ENCODE results near the gene ERBB4. TPM values are rescaled to one million over a fixed set of nuclear protein-coding genes. Genes with fewer than 3 reads are reported as not detected.
"Not testable (repeated sequence)": the region's sequence is repeated elsewhere in the genome, so short reads cannot be mapped to it uniquely, and the experiment has no call there.

ERBB4 gene
- total RNA-seq, 1 donor from 2014 or later, result 12.4 TPM

- no peak for ATAC-seq
These were observed 748.6 kb downstream of the ERBB4 start for GRCh38 chr2:211789982-211790381.

GRCh38 chr2:211766689-211767088 lies 771.9 kb downstream of the ERBB4 start:
- DNase-seq (ENCODE audit: missing footprints) (no peak), ATAC-seq (no peak)
- intact Hi-C loops (cut with DNase I), result no loop called here

More at GRCh38 chr2:211789982-211790381, 748.6 kb downstream of the ERBB4 start:
- intact Hi-C loops (cut with DNase I), result no loop called here
- DNase-seq (ENCODE audit: missing footprints), result no peak

GRCh38 chr2:211762479-211762878 lies 776.1 kb downstream of the ERBB4 start:
- intact Hi-C loops (cut with DNase I), result no loop called here
- no peak for ATAC-seq
- no peak for DNase-seq (ENCODE audit: missing footprints)

GRCh38 chr2:211760103-211760502 lies 778.5 kb downstream of the ERBB4 start:
- intact Hi-C loops (cut with DNase I), result no loop called here
- DNase-seq (ENCODE audit: missing footprints) (no peak), ATAC-seq (no peak)

- DNase-seq (ENCODE audit: missing footprints) (no peak), ATAC-seq (no peak)
- intact Hi-C loops (cut with DNase I), result no loop called here
These were observed 782.3 kb downstream of the ERBB4 start for GRCh38 chr2:211756266-211756665.

GRCh38 chr2:211755187-211755586 lies 783.4 kb downstream of the ERBB4 start:
- DNase-seq (ENCODE audit: missing footprints), result no peak
- ATAC-seq, result no peak
- intact Hi-C loops (cut with DNase I), result no loop called here

GRCh38 chr2:211751848-211752247 lies 786.8 kb downstream of the ERBB4 start:
- no peak for ATAC-seq
- intact Hi-C loops (cut with DNase I), result no loop called here
- no peak for DNase-seq (ENCODE audit: missing footprints)

GRCh38 chr2:211748339-211748738 lies 790.3 kb downstream of the ERBB4 start:
- intact Hi-C loops (cut with DNase I), result loop anchor here (5.0 kb wide), 1 partner anchor 799 kb away; no protein-coding TSS in a partner anchor
- no peak for ATAC-seq
- no peak for DNase-seq (ENCODE audit: missing footprints)

GRCh38 chr2:211745295-211746097 lies 793.1 kb downstream of the ERBB4 start:
- intact Hi-C loops (cut with DNase I), result loop anchor here (5.0 kb wide), 1 partner anchor 802 kb away; no protein-coding TSS in a partner anchor
- ATAC-seq, result peak; percentile 86
- no peak for DNase-seq (ENCODE audit: missing footprints)

- no peak for DNase-seq (ENCODE audit: missing footprints)
- ATAC-seq, result no peak
- intact Hi-C loops (cut with DNase I), result no loop called here
These were observed 794.2 kb downstream of the ERBB4 start for GRCh38 chr2:211744379-211744778.

GRCh38 chr2:211741966-211742365 lies 796.6 kb downstream of the ERBB4 start:
- DNase-seq (ENCODE audit: missing footprints) (no peak), ATAC-seq (no peak)
- intact Hi-C loops (cut with DNase I), result no loop called here

GRCh38 chr2:211737282-211737681 lies 801.3 kb downstream of the ERBB4 start:
- DNase-seq (ENCODE audit: missing footprints) (no peak), ATAC-seq (no peak)
- intact Hi-C loops (cut with DNase I), result no loop called here

GRCh38 chr2:211730215-211730614 lies 808.4 kb downstream of the ERBB4 start:
- no peak for ATAC-seq
- intact Hi-C loops (cut with DNase I), result no loop called here

GRCh38 chr2:211729433-211729832 lies 809.2 kb downstream of the ERBB4 start:
- intact Hi-C loops (cut with DNase I), result no loop called here
- DNase-seq (ENCODE audit: missing footprints) (no peak), ATAC-seq (no peak)

More at GRCh38 chr2:211730215-211730614, 808.4 kb downstream of the ERBB4 start:
- DNase-seq (ENCODE audit: missing footprints), result no peak

GRCh38 chr2:211724933-211725332 lies 813.7 kb downstream of the ERBB4 start:
- intact Hi-C loops (cut with DNase I), result no loop called here
- DNase-seq (ENCODE audit: missing footprints), result no peak
- no peak for ATAC-seq

GRCh38 chr2:211723398-211723797 lies 815.2 kb downstream of the ERBB4 start:
- DNase-seq (ENCODE audit: missing footprints), result no peak
- no peak for ATAC-seq
- intact Hi-C loops (cut with DNase I), result no loop called here

GRCh38 chr2:211722928-211723327 lies 815.7 kb downstream of the ERBB4 start:
- intact Hi-C loops (cut with DNase I), result no loop called here
- ATAC-seq (no peak), DNase-seq (ENCODE audit: missing footprints) (no peak)

GRCh38 chr2:211721874-211722273 lies 816.7 kb downstream of the ERBB4 start:
- intact Hi-C loops (cut with DNase I); ATAC-seq; DNase-seq (ENCODE audit: missing footprints): not testable (repeated sequence)

- no peak for ATAC-seq
- intact Hi-C loops (cut with DNase I), result no loop called here
- DNase-seq (ENCODE audit: missing footprints), result no peak
These were observed 829.2 kb downstream of the ERBB4 start for GRCh38 chr2:211709389-211709788.

- intact Hi-C loops (cut with DNase I), result no loop called here
- DNase-seq (ENCODE audit: missing footprints) (no peak), ATAC-seq (no peak)
These were observed 845.9 kb downstream of the ERBB4 start for GRCh38 chr2:211692689-211693088.

GRCh38 chr2:211690736-211691135 lies 847.9 kb downstream of the ERBB4 start:
- no peak for DNase-seq (ENCODE audit: missing footprints)
- ATAC-seq, result no peak
- intact Hi-C loops (cut with DNase I), result no loop called here

Data from Right ventricle myocardium inferior (tissue), 1 donor.